Right ventricle myocardium inferior (tissue), 1 donor: ENCODE results near the gene PRKAR2B. TPM values are rescaled to one million over a fixed set of nuclear protein-coding genes. Genes with fewer than 3 reads are reported as not detected.
"Not testable (repeated sequence)": the region's sequence is repeated elsewhere in the genome, so short reads cannot be mapped to it uniquely, and the experiment has no call there.

Source experiments
- ATAC-seq: fragments of 200-7000 bp; cut with Tn5 transposase; one replicate; pipeline ENCODE4 v1.9.1; 2020; ENCODE audit warnings: mild to moderate bottlenecking, moderate library complexity
- DNase-seq: peaks from one replicate; pipeline ENCODE4 v3.0.0; 2021; ENCODE audit errors: missing footprints
- intact Hi-C: fragments of 100-400 bp; cut with DNase I; formaldehyde crosslinking; loops from one replicate; pipeline ENCODE4 v1.11.0; 2022
- total RNA-seq: library from RNA; stranded (reverse); fragmentation: NEBNext Ultra II Directional; extraction: Animal tissue kit (Norgen Biotek cat#: 25700); gene quantifications from one replicate; pipeline ENCODE4 v1.2.1, GENCODE V29; 2021
- donor health status: DM: no; HTN: yes; CAD: no; lungs with severe emphysema.

The PRKAR2B gene
- total RNA-seq, 1 donor from 2014 or later, result 23.2 TPM

- DNase-seq (no peak), ATAC-seq (no peak)
- intact Hi-C loops, result no loop called here
These were observed 25.0 kb downstream of the PRKAR2B start for GRCh38 chr7:107069457-107069856.

GRCh38 chr7:107070710-107071109, 26.2 kb downstream of the PRKAR2B start:
- ATAC-seq (no peak), DNase-seq (no peak)
- intact Hi-C loops, result no loop called here

- no peak for DNase-seq
- no peak for ATAC-seq
- intact Hi-C loops, result no loop called here
These were observed 26.6 kb downstream of the PRKAR2B start for GRCh38 chr7:107071129-107071528.

GRCh38 chr7:107072133-107072532, 27.6 kb downstream of the PRKAR2B start:
- no peak for DNase-seq
- intact Hi-C loops, result no loop called here

GRCh38 chr7:107075863-107076574, 31.5 kb downstream of the PRKAR2B start:
- intact Hi-C loops, result no loop called here
- ATAC-seq (no peak), DNase-seq (no peak)

More at GRCh38 chr7:107072133-107072532, 27.6 kb downstream of the PRKAR2B start:
- ATAC-seq, result no peak

- DNase-seq, result no peak
- no peak for ATAC-seq
- intact Hi-C loops, result no loop called here
These were observed 32.5 kb downstream of the PRKAR2B start for GRCh38 chr7:107076781-107077698.

- intact Hi-C loops, result no loop called here
- no peak for DNase-seq
- no peak for ATAC-seq
These were observed 33.4 kb downstream of the PRKAR2B start for GRCh38 chr7:107077699-107078516.

- ATAC-seq, result peak; percentile 10
- intact Hi-C loops, result no loop called here
These were observed 34.0 kb downstream of the PRKAR2B start for GRCh38 chr7:107078517-107078966.

GRCh38 chr7:107079212-107079940, 34.9 kb downstream of the PRKAR2B start:
- ATAC-seq, result no peak
- DNase-seq, result no peak
- intact Hi-C loops, result no loop called here

More at GRCh38 chr7:107078517-107078966, 34.0 kb downstream of the PRKAR2B start:
- no peak for DNase-seq

- DNase-seq (no peak), ATAC-seq (no peak)
- intact Hi-C loops, result no loop called here
These were observed 35.6 kb downstream of the PRKAR2B start for GRCh38 chr7:107080099-107080505.

- no peak for ATAC-seq
- intact Hi-C loops, result no loop called here
- DNase-seq, result no peak
These were observed 36.0 kb downstream of the PRKAR2B start for GRCh38 chr7:107080533-107080932.

GRCh38 chr7:107085180-107085579, 40.7 kb downstream of the PRKAR2B start:
- DNase-seq (no peak), ATAC-seq (no peak)
- intact Hi-C loops, result no loop called here

GRCh38 chr7:107089627-107090026, 45.1 kb downstream of the PRKAR2B start:
- intact Hi-C loops, result no loop called here

GRCh38 chr7:107090457-107090856, 46.0 kb downstream of the PRKAR2B start:
- ATAC-seq, result no peak
- intact Hi-C loops, result no loop called here
- no peak for DNase-seq

More at GRCh38 chr7:107089627-107090026, 45.1 kb downstream of the PRKAR2B start:
- DNase-seq (no peak), ATAC-seq (no peak)

- intact Hi-C loops, result no loop called here
These were observed 46.8 kb downstream of the PRKAR2B start for GRCh38 chr7:107091306-107091705.

GRCh38 chr7:107093671-107094070, 49.2 kb downstream of the PRKAR2B start:
- intact Hi-C loops, ATAC-seq, DNase-seq: not testable (repeated sequence)

More at GRCh38 chr7:107091306-107091705, 46.8 kb downstream of the PRKAR2B start:
- ATAC-seq, result no peak
- no peak for DNase-seq

GRCh38 chr7:107099154-107099553, 54.6 kb downstream of the PRKAR2B start:
- intact Hi-C loops, ATAC-seq, DNase-seq: not testable (repeated sequence)

- ATAC-seq, result no peak
- DNase-seq, result no peak
- intact Hi-C loops, result no loop called here
These were observed 56.3 kb downstream of the PRKAR2B start for GRCh38 chr7:107100824-107101223.
